Measurements from ENCODE around the gene COTL1.

Gene COTL1

GRCh38 chr16:84594725-84595038, 23.2 kb downstream of the COTL1 start:
- DNase-seq: no peak

DNA sequence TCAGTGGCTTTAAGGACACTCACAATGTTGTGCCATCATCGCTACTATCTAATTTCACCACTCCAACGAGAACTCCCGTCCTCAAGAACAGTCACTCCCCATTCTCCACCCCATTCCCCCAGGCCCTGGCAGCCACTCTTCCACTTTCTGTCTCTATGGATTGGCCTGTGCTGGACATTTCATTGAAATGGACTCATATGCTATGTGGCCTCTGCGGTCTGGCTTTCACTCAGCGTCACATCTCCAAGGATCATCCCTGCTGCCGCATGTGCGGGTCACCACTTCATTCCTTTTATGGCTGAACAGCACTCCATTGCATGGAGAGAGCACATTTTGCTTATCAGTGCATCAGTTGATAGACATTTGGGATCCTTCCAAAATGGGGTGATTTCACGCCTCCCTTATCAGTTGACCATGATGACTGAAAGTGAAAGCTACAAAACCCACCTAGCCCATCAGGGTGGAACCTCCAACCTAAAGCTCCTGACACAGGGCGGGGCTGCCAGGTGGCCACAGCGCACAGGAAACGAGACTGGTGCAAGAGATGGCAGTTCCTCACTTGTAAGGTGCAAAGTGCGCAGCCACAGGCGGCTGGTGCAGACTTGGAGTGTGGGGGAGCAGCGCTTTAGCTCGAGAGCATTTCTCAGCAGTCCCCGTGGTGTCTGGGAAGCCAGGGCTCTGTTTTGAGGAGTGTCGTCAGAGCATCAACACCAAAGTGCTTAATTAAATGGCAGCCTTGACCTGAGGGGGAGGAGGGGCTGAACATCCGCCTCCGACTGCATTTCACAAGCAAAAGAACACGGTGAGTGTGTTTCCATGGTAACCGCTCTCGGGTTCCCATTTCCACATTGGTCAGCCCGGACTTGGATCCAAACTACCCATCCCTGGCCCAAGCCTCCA, 23.8 kb downstream of the COTL1 start:
- DNase-seq: peak in 1 of 2 donors; percentile 46

DNA sequence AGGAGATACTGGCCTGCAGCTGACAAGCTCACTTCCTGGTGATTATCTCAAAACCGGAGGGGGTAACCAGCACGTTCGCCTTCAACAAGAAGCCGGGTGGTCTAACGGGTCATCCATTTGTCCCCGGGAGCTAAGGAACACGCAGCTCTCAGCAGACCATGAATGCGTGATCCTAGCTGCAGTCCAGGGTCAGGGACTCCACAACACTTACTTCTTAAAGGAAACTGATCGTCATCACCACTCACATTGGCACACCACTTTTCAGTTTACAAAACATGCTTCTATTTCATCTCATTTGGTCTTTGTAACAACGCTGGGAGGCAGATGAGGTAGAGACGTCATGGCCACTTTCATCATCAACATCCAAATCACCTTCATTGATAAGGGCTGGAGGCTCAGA, 25.2 kb downstream of the COTL1 start:
- no peak for DNase-seq

DNA sequence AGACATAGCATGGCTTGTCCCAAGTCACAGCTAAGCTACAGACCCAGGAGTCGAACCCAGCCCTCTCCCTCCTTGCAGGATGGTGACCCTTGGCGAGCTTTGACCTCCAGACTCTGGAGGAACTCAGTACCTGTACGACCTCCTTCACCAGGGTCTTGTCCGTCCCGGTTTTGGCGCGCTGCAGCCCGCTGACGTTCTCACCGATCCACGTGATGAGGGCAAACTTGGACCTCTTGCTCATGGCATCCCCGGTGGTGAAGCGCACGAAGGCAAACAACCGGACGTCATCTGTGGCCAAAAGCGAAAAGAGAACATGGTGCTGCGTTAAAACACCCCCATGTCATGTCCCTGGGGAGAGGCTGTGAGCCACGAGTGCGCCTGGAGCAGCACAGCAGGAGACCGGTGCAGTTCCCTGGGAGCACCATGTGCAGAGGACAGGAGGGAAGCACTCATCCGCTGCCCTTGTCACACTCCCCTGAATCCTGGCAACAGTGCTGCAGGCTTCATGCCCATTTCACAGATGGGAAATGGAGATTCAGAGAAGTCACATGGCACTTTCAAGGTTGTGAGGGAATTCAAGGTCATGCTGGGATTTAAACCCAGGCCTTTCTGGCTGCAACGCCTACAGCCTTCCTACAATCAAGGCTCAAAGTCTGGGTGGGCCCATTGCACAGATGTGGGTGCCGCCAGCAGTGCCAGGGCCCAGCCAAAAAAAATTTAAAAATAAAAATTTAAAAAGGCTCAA, 27.7 kb downstream of the COTL1 start:
- DNase-seq: no peak

DNA sequence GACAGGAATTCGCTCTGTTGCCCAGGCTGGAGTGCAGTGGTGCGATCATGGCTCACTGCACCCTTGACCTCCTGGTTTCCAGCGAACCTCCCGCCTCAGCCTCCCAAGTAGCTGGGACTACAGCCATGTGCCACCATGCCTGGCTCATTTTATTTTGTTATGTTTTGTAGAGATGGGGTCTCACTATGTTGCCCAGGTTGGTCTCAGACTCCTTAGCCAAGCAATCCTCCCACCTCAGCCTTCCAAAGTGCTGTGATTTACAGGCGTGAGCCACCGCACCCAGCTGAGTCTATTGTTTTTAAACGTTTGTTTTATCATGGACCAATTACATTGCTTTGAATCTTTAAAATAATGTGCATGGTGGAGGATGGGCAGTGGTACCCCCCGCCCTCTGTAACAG, 28.9 kb downstream of the COTL1 start:
- DNase-seq: no peak

GRCh38 chr16:84585886-84586285, 32.0 kb downstream of the COTL1 start:
- DNase-seq: no peak

DNA sequence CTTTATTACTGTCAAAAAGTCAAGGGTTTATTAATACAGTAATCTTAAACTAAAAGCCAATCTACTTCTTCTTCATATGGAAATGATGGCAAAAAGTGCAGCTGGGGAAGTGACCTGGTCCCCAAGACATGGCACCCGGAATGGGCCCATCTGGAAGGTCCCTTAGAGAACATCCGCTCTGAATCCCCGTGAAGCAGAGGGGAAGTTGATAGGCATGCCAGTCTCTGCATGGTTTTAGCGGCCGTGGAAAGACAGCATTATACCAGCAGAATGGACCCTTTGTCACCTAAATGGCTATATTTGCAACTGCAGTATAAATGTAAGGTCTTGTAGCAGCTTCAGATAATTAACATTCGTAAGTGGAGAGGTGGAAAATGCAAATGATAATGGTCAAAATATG, 32.4 kb downstream of the COTL1 start:
- DNase-seq: no peak

- DNase-seq: no peak
These were observed 33.2 kb downstream of the COTL1 start for GRCh38 chr16:84584678-84585077.

DNA sequence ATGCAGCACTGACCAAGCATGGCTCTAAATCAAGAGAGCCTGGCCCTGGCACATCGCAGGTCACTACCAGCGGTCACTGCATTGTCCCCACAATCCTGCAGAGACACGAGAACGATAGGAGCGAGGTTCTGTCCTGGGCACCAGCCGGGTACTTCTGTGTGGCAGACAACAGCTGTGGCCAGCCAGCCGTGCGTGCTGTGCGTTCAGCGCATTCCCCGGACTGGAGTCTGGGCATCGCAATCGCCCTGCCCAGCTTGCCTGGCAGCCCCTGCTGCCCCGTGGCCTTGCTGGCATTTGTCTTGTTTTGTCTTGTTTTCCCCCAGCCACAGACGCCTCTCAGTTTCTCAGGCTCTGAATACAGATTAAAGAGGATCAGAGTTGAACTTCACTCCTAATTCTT, 33.9 kb downstream of the COTL1 start:
- DNase-seq: no peak

- DNase-seq: no peak
These were observed 34.8 kb downstream of the COTL1 start for GRCh38 chr16:84582958-84583516.

DNA sequence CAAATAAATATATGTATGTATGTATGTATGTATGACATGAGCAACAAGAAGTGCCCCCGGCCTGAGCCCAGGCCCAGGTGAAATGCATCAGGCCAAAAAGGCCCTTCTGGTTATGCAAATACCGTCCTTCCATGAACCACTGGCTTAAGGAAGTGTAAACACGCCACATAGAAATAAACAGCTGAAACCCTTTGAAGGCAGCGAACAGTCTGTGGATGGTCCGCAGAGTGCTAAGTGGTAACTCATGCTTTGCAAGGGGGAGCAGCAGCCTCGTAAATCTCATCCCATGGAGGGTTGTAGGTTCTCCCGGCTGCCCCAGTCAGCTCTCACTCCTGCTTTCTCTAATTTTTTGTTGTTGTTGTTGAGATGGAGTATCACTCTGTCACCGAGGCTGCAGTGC, 36.7 kb downstream of the COTL1 start:
- DNase-seq: no peak

- no peak for DNase-seq
These were observed 37.9 kb downstream of the COTL1 start for GRCh38 chr16:84579936-84580335.

- no peak for DNase-seq
These were observed 39.2 kb downstream of the COTL1 start for GRCh38 chr16:84578538-84579126.

GRCh38 chr16:84577034-84577803, 40.7 kb downstream of the COTL1 start:
- no peak for DNase-seq

- DNase-seq: no peak
These were observed 42.0 kb downstream of the COTL1 start for GRCh38 chr16:84575914-84576313.

DNA sequence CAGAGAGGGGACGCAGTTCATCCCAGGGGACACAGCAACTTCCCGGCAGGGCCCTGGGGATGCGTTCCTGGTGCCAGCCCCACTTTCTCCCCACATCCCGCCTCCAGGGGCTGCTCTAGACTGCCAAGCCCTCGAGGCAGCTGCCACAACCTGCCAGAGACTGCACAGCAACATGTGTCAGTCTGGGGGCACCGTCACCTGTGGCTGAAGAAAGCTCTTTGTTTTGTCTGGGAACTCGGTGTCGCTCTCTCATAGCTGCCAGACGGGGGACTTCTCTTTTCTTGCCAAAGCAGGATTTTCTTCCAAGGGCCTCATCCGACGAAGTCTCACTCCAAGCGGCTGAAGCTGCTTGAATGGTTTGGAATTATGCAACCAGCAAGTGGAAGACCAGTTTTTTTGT, 43.7 kb downstream of the COTL1 start:
- no peak for DNase-seq

DNA sequence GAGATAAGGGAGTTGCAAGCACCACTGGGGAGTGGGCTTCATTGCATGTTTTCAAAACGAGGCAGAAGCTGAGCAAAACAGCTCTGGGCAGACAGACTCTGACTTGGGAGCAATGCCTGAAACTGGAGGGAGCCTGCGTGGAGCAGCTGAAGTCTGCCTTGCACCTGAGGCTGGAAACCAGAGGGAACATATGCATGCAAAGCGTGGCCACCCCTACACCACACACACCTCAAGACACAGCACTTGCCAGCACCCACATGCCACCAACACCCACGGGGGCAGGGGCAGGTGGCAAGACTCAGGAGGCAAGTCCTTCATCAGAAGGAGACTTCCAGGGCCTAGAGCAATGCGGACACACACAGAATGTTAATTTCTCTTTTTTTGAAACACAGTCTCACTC, 45.8 kb downstream of the COTL1 start:
- no peak for DNase-seq

DNA sequence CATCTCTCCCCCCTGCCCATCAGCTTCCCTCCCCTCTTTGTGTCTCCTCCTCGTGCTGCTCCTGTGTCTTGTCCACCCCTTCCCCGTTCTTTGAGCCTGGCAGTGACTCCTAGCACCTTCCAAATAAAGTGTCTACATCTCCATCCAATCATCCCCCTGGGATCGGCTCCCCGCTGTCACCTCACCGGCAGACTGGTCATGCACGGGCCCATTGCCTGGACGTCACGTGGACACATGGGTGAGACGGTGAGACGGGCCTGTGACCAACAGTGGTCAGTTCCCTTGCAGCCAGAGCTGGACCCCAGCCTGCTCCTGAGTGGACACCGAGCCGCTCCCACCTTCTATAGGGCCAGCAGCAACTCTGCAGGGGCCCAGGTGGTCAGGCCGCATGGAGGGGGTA, 46.4 kb downstream of the COTL1 start:
- DNase-seq: no peak

GRCh38 chr16:84570739-84571403, 47.0 kb downstream of the COTL1 start:
- no peak for DNase-seq

GRCh38 chr16:84569382-84569987, 48.4 kb downstream of the COTL1 start:
- no peak for DNase-seq

- DNase-seq: no peak
These were observed 49.8 kb downstream of the COTL1 start for GRCh38 chr16:84568066-84568465.
